ENCODE data around the gene SNRNP200.

Gene SNRNP200

DNA sequence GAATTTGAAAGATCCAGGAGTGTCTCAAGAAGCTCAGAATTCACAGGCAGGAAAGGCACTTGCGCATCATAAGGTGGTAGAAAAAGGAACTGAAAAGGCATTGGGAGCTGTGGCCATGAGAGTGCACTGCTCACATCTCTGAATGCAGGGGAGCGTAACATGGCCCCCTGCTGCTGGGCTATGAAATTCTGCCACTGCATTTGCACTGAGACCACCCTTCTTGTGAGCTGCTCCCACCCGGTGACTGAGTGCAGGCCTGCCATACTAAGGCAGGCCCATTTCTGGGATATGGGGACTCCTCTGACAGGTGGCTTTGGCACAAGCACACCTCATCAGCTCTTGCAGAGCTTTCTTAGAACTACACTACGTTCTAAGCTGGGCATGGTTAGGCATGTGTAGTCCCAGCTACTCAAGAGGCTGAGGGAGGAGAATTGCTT lies 71.4 kb downstream of the SNRNP200 start:
- no peak for DNase-seq
- no peak overlapping the region for H3K23ac ChIP-seq (ENCODE audit: low read length)
- no peaks in the 10 kb centered on the region for H3K36me3 ChIP-seq (ENCODE audit: control insufficient read depth, insufficient read depth, low read length)
- no peak overlapping the region for H2BK5ac ChIP-seq (ENCODE audit: low read length)
- no peaks in the 10 kb centered on the region for H3K27me3 ChIP-seq (ENCODE audit: insufficient read depth, low read length, poor library complexity)
- H3K56ac ChIP-seq (ENCODE audit: low read length), result no peak overlapping the region
- no peak overlapping the region for H3K27ac ChIP-seq (ENCODE audit: low read depth, low read length)
- H3K79me1 ChIP-seq (ENCODE audit: low read length), result no peaks in the 10 kb centered on the region
- no peak overlapping the region for H3K4ac ChIP-seq (ENCODE audit: low read depth, low read length)
- H3K4me3 ChIP-seq (ENCODE audit: low read length), result no peak overlapping the region
- H3K4me2 ChIP-seq (ENCODE audit: low read length), result no peak overlapping the region
- H4K8ac ChIP-seq (ENCODE audit: low read depth, low read length), result no peak overlapping the region
- H2BK15ac ChIP-seq (replicated peaks; ENCODE audit: low read depth), result no peak overlapping the region
- whole genome bisulfite sequencing (ENCODE audit: extremely low coverage, insufficient coverage, low lambda C conversion rate), result no CpG with 5 or more reads among the region's 4 CpGs
- H3K9ac ChIP-seq (ENCODE audit: low read length), result no peak overlapping the region
- no peak overlapping the region for H2BK120ac ChIP-seq (ENCODE audit: low read depth, low read length)
- H3K79me2 ChIP-seq (ENCODE audit: control insufficient read depth, insufficient read depth, low read length), result no peaks in the 10 kb centered on the region
- H3K4me1 ChIP-seq (ENCODE audit: control insufficient read depth, low read depth, low read length), result no peaks in the 10 kb centered on the region
- H4K5ac ChIP-seq (ENCODE audit: low read length), result no peak overlapping the region
- no peak overlapping the region for H3K18ac ChIP-seq (ENCODE audit: low read length)
- H2AK5ac ChIP-seq (ENCODE audit: low read length), result no peak overlapping the region

DNA sequence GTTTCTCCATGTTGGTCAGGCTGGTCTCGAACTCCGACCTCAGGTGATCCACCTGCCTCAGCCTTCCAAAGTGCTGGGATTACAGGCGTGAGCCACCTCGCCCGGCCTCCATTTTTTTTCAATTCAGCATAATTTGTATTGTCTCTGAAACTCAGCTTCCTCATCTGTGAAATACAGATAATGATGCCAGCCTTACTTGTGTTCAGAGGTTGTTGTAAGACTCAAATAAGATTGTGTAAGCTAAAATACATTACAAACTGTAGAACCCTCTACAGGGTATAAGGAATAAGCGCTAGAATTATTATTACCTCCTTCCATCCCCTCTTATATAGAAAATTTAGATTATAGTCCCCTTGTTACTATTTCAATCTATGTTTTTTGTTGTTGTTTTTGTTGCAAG lies 71.9 kb downstream of the SNRNP200 start:
- H3K4ac ChIP-seq (ENCODE audit: low read depth, low read length), result no peak overlapping the region
- no peaks in the 10 kb centered on the region for H3K4me1 ChIP-seq (ENCODE audit: control insufficient read depth, low read depth, low read length)
- no peak overlapping the region for H2BK15ac ChIP-seq (replicated peaks; ENCODE audit: low read depth)
- H4K5ac ChIP-seq (ENCODE audit: low read length), result no peak overlapping the region
- H3K9ac ChIP-seq (ENCODE audit: low read length), result no peak overlapping the region
- H2AK5ac ChIP-seq (ENCODE audit: low read length), result no peak overlapping the region
- H3K79me1 ChIP-seq (ENCODE audit: low read length), result no peaks in the 10 kb centered on the region
- no peak overlapping the region for H3K18ac ChIP-seq (ENCODE audit: low read length)
- no peak overlapping the region for H2BK5ac ChIP-seq (ENCODE audit: low read length)
- no peaks in the 10 kb centered on the region for H3K27me3 ChIP-seq (ENCODE audit: insufficient read depth, low read length, poor library complexity)
- H3K4me2 ChIP-seq (ENCODE audit: low read length), result no peak overlapping the region
- H4K8ac ChIP-seq (ENCODE audit: low read depth, low read length), result no peak overlapping the region
- H3K79me2 ChIP-seq (ENCODE audit: control insufficient read depth, insufficient read depth, low read length), result no peaks in the 10 kb centered on the region
- no peak overlapping the region for H3K4me3 ChIP-seq (ENCODE audit: low read length)
- H2BK120ac ChIP-seq (ENCODE audit: low read depth, low read length), result no peak overlapping the region
- H3K36me3 ChIP-seq (ENCODE audit: control insufficient read depth, insufficient read depth, low read length), result no peaks in the 10 kb centered on the region
- H3K27ac ChIP-seq (ENCODE audit: low read depth, low read length), result no peak overlapping the region
- no peak for DNase-seq
- no peak overlapping the region for H3K23ac ChIP-seq (ENCODE audit: low read length)
- H3K56ac ChIP-seq (ENCODE audit: low read length), result no peak overlapping the region
- WGBS (ENCODE audit: extremely low coverage, insufficient coverage, low lambda C conversion rate), result no CpG with 5 or more reads among the region's 6 CpGs

DNA sequence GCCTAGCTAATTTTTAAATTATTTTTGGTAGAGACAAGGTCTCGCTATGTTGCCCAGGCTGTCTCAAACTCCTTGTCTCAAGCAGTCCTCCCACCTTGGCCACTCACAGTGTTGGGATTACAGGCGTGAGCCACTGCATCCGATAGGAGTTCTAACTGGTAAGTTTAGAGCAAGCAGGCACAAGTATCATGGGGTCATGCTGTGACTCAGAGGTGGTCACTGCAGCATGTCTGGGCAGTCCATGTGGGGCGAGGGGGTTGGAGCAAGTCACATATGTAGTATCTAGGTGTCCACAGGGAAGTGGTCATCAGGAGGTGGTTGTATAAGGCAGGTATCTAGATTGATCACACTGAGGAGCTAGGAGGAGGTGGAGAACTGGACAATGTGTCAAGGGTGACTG lies 74.0 kb downstream of the SNRNP200 start:
- Histone ChIP-seq H2BK5ac (ENCODE audit: low read length) (no peak overlapping the region), H3K9ac (ENCODE audit: low read length) (no peak overlapping the region), H3K23ac (ENCODE audit: low read length) (no peak overlapping the region), H3K27ac (ENCODE audit: low read depth, low read length) (no peak overlapping the region), H3K36me3 (ENCODE audit: control insufficient read depth, insufficient read depth, low read length) (no peaks in the 10 kb centered on the region), H2BK15ac (replicated peaks; ENCODE audit: low read depth) (no peak overlapping the region), H3K56ac (ENCODE audit: low read length) (no peak overlapping the region), H3K79me1 (ENCODE audit: low read length) (no peaks in the 10 kb centered on the region), H3K18ac (ENCODE audit: low read length) (no peak overlapping the region), H3K4ac (ENCODE audit: low read depth, low read length) (no peak overlapping the region), H3K79me2 (ENCODE audit: control insufficient read depth, insufficient read depth, low read length) (no peaks in the 10 kb centered on the region), H2BK120ac (ENCODE audit: low read depth, low read length) (no peak overlapping the region), H3K4me3 (ENCODE audit: low read length) (no peak overlapping the region), H3K4me1 (ENCODE audit: control insufficient read depth, low read depth, low read length) (no peaks in the 10 kb centered on the region), H3K4me2 (ENCODE audit: low read length) (no peak overlapping the region), H4K5ac (ENCODE audit: low read length) (no peak overlapping the region), H2AK5ac (ENCODE audit: low read length) (no peak overlapping the region), H4K8ac (ENCODE audit: low read depth, low read length) (no peak overlapping the region), H3K27me3 (ENCODE audit: insufficient read depth, low read length, poor library complexity) (no peaks in the 10 kb centered on the region)
- no peak for DNase-seq
- no CpG with 5 or more reads among the region's 4 CpGs for WGBS (ENCODE audit: extremely low coverage, insufficient coverage, low lambda C conversion rate)

DNA sequence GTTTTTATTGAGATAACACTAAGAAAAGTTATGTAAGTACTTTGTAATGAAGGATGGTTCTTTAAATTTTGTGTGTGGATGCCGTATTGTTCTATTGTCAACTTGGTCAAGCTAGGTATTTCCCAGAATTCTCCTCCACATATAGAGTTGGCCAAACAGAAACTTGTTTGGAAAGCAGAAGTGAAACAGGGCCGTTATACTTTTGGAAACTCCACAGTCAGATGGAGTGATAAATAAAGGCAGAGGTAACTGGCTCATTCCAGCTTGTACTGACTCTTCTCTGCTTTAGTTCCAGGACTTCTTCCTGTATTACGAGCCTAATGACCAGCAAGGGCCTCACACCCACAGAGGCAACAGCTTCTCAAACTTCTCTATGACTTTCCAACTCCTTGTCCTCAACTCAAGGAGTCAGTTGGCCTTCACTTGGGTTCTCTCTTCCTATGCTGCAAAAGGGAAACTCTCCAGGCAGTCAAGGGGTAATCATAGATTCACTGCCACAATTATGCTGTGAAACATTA lies 80.3 kb downstream of the SNRNP200 start:
- Histone ChIP-seq H2AK5ac (ENCODE audit: low read length) (no peak overlapping the region), H3K4ac (ENCODE audit: low read depth, low read length) (no peak overlapping the region), H3K27ac (ENCODE audit: low read depth, low read length) (no peak overlapping the region), H2BK120ac (ENCODE audit: low read depth, low read length) (no peak overlapping the region), H3K18ac (ENCODE audit: low read length) (no peak overlapping the region), H3K4me3 (ENCODE audit: low read length) (no peak overlapping the region), H3K23ac (ENCODE audit: low read length) (no peak overlapping the region), H3K56ac (ENCODE audit: low read length) (no peak overlapping the region), H3K9ac (ENCODE audit: low read length) (no peak overlapping the region), H3K27me3 (ENCODE audit: insufficient read depth, low read length, poor library complexity) (no peaks in the 10 kb centered on the region), H3K36me3 (ENCODE audit: control insufficient read depth, insufficient read depth, low read length) (no peaks in the 10 kb centered on the region), H2BK5ac (ENCODE audit: low read length) (no peak overlapping the region), H4K5ac (ENCODE audit: low read length) (no peak overlapping the region), H3K4me1 (ENCODE audit: control insufficient read depth, low read depth, low read length) (no peaks in the 10 kb centered on the region), H4K8ac (ENCODE audit: low read depth, low read length) (no peak overlapping the region), H3K4me2 (ENCODE audit: low read length) (no peak overlapping the region), H2BK15ac (replicated peaks; ENCODE audit: low read depth) (no peak overlapping the region), H3K79me1 (ENCODE audit: low read length) (no peaks in the 10 kb centered on the region), H3K79me2 (ENCODE audit: control insufficient read depth, insufficient read depth, low read length) (no peaks in the 10 kb centered on the region)
- DNase-seq, result no peak
- no CpG with 5 or more reads among the region's 3 CpGs for WGBS (ENCODE audit: extremely low coverage, insufficient coverage, low lambda C conversion rate)

Measured in mesendoderm (in vitro differentiated cells).